ENCODE results near the gene SYTL4.

The SYTL4 gene

GRCh38 chrX:100643956-100644860 is 87.7 kb downstream of the SYTL4 start, which contains the start of gene SRPX2:
TSS of gene SRPX2 (plus strand) at chrX:100644199. CDS start at chrX:100646323, 2,124 bp downstream.
- no peak within 1 kb of the TSS for H3K4me3 Mint-ChIP-seq
- H3K27ac Mint-ChIP-seq = no peak within 1 kb of the TSS
- H3K36me3 Mint-ChIP-seq = no peaks in the 10 kb centered on the region
- H3K9me3 Mint-ChIP-seq = no peaks in the 10 kb centered on the region
- H3K27me3 Mint-ChIP-seq = peaks cover 9% of the 10 kb centered on the region
- no peaks in the 10 kb centered on the region for H3K4me1 Mint-ChIP-seq

GRCh38 chrX:100643212-100643611 is 88.7 kb downstream of the SYTL4 start:
- no peaks in the 10 kb centered on the region for H3K36me3 Mint-ChIP-seq
- H3K27me3 Mint-ChIP-seq = peaks cover 9% of the 10 kb centered on the region
- no peaks in the 10 kb centered on the region for H3K4me1 Mint-ChIP-seq
- H3K4me3 Mint-ChIP-seq = no peak overlapping the region
- H3K9me3 Mint-ChIP-seq = no peaks in the 10 kb centered on the region
- no peak overlapping the region for H3K27ac Mint-ChIP-seq

- Mint-ChIP-seq H3K9me3 (no peaks in the 10 kb centered on the region), H3K36me3 (no peaks in the 10 kb centered on the region), H3K27me3 (peaks cover 9% of the 10 kb centered on the region), H3K27ac (no peak overlapping the region), H3K4me3 (no peak overlapping the region), H3K4me1 (peaks cover under 1% of the 10 kb centered on the region)
Observed at GRCh38 chrX:100642290-100642689, 89.6 kb downstream of the SYTL4 start.

- Mint-ChIP-seq H3K36me3 (no peaks in the 10 kb centered on the region), H3K4me3 (peak within 1 kb of the TSS; percentile 96), H3K27ac (peak within 1 kb of the TSS; percentile 91), H3K4me1 (peaks cover 14% of the 10 kb centered on the region), H3K9me3 (no peaks in the 10 kb centered on the region), H3K27me3 (peaks cover 4% of the 10 kb centered on the region)
Observed at GRCh38 chrX:100636321-100636991, 95.5 kb downstream of the SYTL4 start, which contains the start of gene TSPAN6. TSS of gene TSPAN6 (minus strand) at chrX:100636806. CDS start at chrX:100636694, 112 bp downstream.

GRCh38 chrX:100635989-100636320 is 96.0 kb downstream of the SYTL4 start:
- H3K4me1 Mint-ChIP-seq = peaks cover 14% of the 10 kb centered on the region
- peaks cover 4% of the 10 kb centered on the region for H3K27me3 Mint-ChIP-seq
- no peaks in the 10 kb centered on the region for H3K36me3 Mint-ChIP-seq
- H3K27ac Mint-ChIP-seq = no peak overlapping the region
- H3K4me3 Mint-ChIP-seq = peak overlapping the region; percentile 96
- H3K9me3 Mint-ChIP-seq = no peaks in the 10 kb centered on the region

- peaks cover 4% of the 10 kb centered on the region for H3K27me3 Mint-ChIP-seq
- H3K4me3 Mint-ChIP-seq = no peak overlapping the region
- no peaks in the 10 kb centered on the region for H3K36me3 Mint-ChIP-seq
- H3K27ac Mint-ChIP-seq = no peak overlapping the region
- H3K9me3 Mint-ChIP-seq = no peaks in the 10 kb centered on the region
- H3K4me1 Mint-ChIP-seq = peaks cover 14% of the 10 kb centered on the region
Observed at GRCh38 chrX:100635040-100635439, 96.9 kb downstream of the SYTL4 start.

GRCh38 chrX:100625985-100626491 is 105.9 kb downstream of the SYTL4 start:
- Mint-ChIP-seq H3K27ac (no peak overlapping the region), H3K27me3 (no peaks in the 10 kb centered on the region), H3K9me3 (no peaks in the 10 kb centered on the region), H3K4me3 (no peak overlapping the region), H3K36me3 (no peaks in the 10 kb centered on the region), H3K4me1 (peaks cover 8% of the 10 kb centered on the region)

Measured in activated naive CD4-positive, alpha-beta T cell treated with anti-CD3 and anti-CD28 coated beads, Interleukin-2, amount 50 U/mL, for 24 hours (primary cell).